HEK293 (cell line): ENCODE data around the gene PRSS23.

Experiments used
- CTCF ChIA-PET: fragments of 350-600 bp; formaldehyde crosslinking; extraction: SDS; loops from one replicate; lab custom pipeline; 2021; ENCODE audit warnings: antibody characterized with exemption; lab: Yijun Ruan, JAX
- POLR2A ChIA-PET: fragments of 300-600 bp; formaldehyde crosslinking; extraction: SDS; loops from one replicate; lab custom pipeline; 2020; ENCODE audit warnings: antibody characterized with exemption, inconsistent platforms; lab: Yijun Ruan, JAX
- H3K27ac ChIP-seq: fragments of 200-500 bp; sonication (Bioruptor generic); 2 replicates; pipeline ENCODE4 v1.5.1; 2014; ENCODE audit warnings: low read depth, low read length, control low read depth, inconsistent platforms; ENCODE audit errors: extremely low read depth
- H3K36me3 ChIP-seq, 2 experiments: fragments of 200-500 bp in 1 of 2; sonication (Bioruptor generic) in 1 of 2; 1 replicate in 1 of 2; 2 replicates in 1 of 2; pipeline ENCODE4 v1.5.1; 2014 to 2017; ENCODE audit warnings: inconsistent platforms in 2 of 2, low read length in 2 of 2; ENCODE audit not compliant: control insufficient read depth in 2 of 2, insufficient read depth in 1 of 2
- H3K4me1 ChIP-seq: fragments of 200-500 bp; sonication (Bioruptor generic); 2 replicates; pipeline ENCODE4 v1.5.1; 2014; ENCODE audit warnings: mild to moderate bottlenecking, low read length, inconsistent platforms; ENCODE audit not compliant: control insufficient read depth, insufficient read depth
- H3K4me3 ChIP-seq: 2 replicates; pipeline ENCODE4 v1.5.1; 2011; ENCODE audit warnings: low read depth, mild to moderate bottlenecking, control low read depth, low read length, moderate library complexity
- H3K9me3 ChIP-seq: fragments of 200-500 bp; sonication (Bioruptor generic); 2 replicates; pipeline ENCODE4 v1.5.1; 2014; ENCODE audit warnings: low read depth, low read length, inconsistent platforms; ENCODE audit not compliant: control insufficient read depth, insufficient read depth
- ATF2 ChIP-seq: fragments of 450-650 bp; formaldehyde crosslinking; IDR thresholded peaks from 2 replicates; pipeline ENCODE4 v1.5.1; 2016; ENCODE audit warnings: missing biosample characterization, missing genetic modification characterization, low read depth
- BCL11B ChIP-seq: fragments of 450-650 bp; formaldehyde crosslinking; IDR thresholded peaks from 2 replicates; pipeline ENCODE4 v1.5.1; 2016; ENCODE audit warnings: low read depth, missing biosample characterization, missing genetic modification characterization
- FEZF1 ChIP-seq: fragments of 450-650 bp; formaldehyde crosslinking; IDR thresholded peaks from 2 replicates; pipeline ENCODE4 v1.5.1; 2016; ENCODE audit warnings: missing biosample characterization, missing genetic modification characterization
- GLI2 ChIP-seq: fragments of 450-650 bp; formaldehyde crosslinking; IDR thresholded peaks from 2 replicates; pipeline ENCODE4; 2017; ENCODE audit warnings: missing biosample characterization, missing genetic modification characterization, low read depth, borderline replicate concordance
- HOXD13 ChIP-seq: sonication (generic); formaldehyde crosslinking; IDR thresholded peaks from 2 replicates; pipeline ENCODE4 v1.8.0; 2022; ENCODE audit warnings: missing genetic modification reagents, borderline replicate concordance
- PRDM1 ChIP-seq: fragments of 450-650 bp; formaldehyde crosslinking; IDR thresholded peaks from 2 replicates; pipeline ENCODE4; 2016; ENCODE audit warnings: missing biosample characterization, missing genetic modification characterization
- PRDM10 ChIP-seq: fragments of 450-650 bp; formaldehyde crosslinking; IDR thresholded peaks from 2 replicates; pipeline ENCODE4 v1.5.1; 2016; ENCODE audit warnings: missing biosample characterization, missing genetic modification characterization
- SETDB1 ChIP-seq: IDR thresholded peaks from one replicate; pipeline ENCODE4 v1.6.1; 2017; ENCODE audit warnings: mild to moderate bottlenecking, low read length, moderate library complexity, mixed read lengths; ENCODE audit not compliant: insufficient read length
- ZBTB20 ChIP-seq: fragments of 450-650 bp; formaldehyde crosslinking; IDR thresholded peaks from 2 replicates; pipeline ENCODE4 v1.5.1; 2016; ENCODE audit warnings: missing biosample characterization, missing genetic modification characterization
- ZEB2 ChIP-seq: fragments of 450-650 bp; formaldehyde crosslinking; IDR thresholded peaks from 2 replicates; pipeline ENCODE4 v1.5.1; 2016; ENCODE audit warnings: missing biosample characterization, missing genetic modification characterization
- ZNF146 ChIP-seq: fragments of 450-650 bp; formaldehyde crosslinking; IDR thresholded peaks from 2 replicates; pipeline ENCODE4 v1.5.1; 2016; ENCODE audit warnings: missing biosample characterization, missing genetic modification characterization
- ZNF202 ChIP-seq: fragments of 450-650 bp; formaldehyde crosslinking; IDR thresholded peaks from 2 replicates; pipeline ENCODE4 v1.5.1; 2016; ENCODE audit warnings: missing biosample characterization, missing genetic modification characterization, borderline replicate concordance
- ZNF221 ChIP-seq: fragments of 450-650 bp; formaldehyde crosslinking; IDR thresholded peaks from 2 replicates; pipeline ENCODE4 v1.5.1; 2017; ENCODE audit warnings: missing biosample characterization, missing genetic modification characterization, borderline replicate concordance
- ZNF280C ChIP-seq: fragments of 450-650 bp; formaldehyde crosslinking; IDR thresholded peaks from 2 replicates; pipeline ENCODE4 v1.5.1; 2016; ENCODE audit warnings: missing biosample characterization, missing genetic modification characterization
- ZNF354C ChIP-seq: fragments of 450-650 bp; formaldehyde crosslinking; IDR thresholded peaks from 2 replicates; pipeline ENCODE4 v1.5.1; 2016; ENCODE audit warnings: missing biosample characterization, missing genetic modification characterization, low read depth, borderline replicate concordance
- ZNF426 ChIP-seq: fragments of 450-650 bp; formaldehyde crosslinking; IDR thresholded peaks from 2 replicates; pipeline ENCODE4 v1.5.1; 2017; ENCODE audit warnings: missing biosample characterization, missing genetic modification characterization, mild to moderate bottlenecking, inconsistent platforms, moderate library complexity
- ZNF513 ChIP-seq: fragments of 450-650 bp; IDR thresholded peaks from 2 replicates; pipeline ENCODE4 v1.5.1; 2018; ENCODE audit warnings: missing biosample characterization, missing genetic modification characterization
- ZNF544 ChIP-seq: fragments of 450-650 bp; formaldehyde crosslinking; IDR thresholded peaks from 2 replicates; pipeline ENCODE4 v1.5.0; 2017; ENCODE audit warnings: missing biosample characterization, missing genetic modification characterization
- ZNF548 ChIP-seq: fragments of 450-650 bp; formaldehyde crosslinking; IDR thresholded peaks from 2 replicates; pipeline ENCODE4 v1.5.1; 2016; ENCODE audit warnings: missing biosample characterization, missing genetic modification characterization
- ZNF580 ChIP-seq: fragments of 450-650 bp; formaldehyde crosslinking; IDR thresholded peaks from 2 replicates; pipeline ENCODE4 v1.5.1; 2016; ENCODE audit warnings: missing biosample characterization, missing genetic modification characterization
- ZNF626 ChIP-seq: fragments of 450-650 bp; sonication (Bioruptor Pico); formaldehyde crosslinking; IDR thresholded peaks from 2 replicates; pipeline ENCODE4 v1.5.1; 2018; ENCODE audit warnings: missing biosample characterization, missing genetic modification characterization, inconsistent platforms
- ZSCAN4 ChIP-seq: fragments of 450-650 bp; formaldehyde crosslinking; IDR thresholded peaks from 2 replicates; pipeline ENCODE4 v1.5.1; 2017; ENCODE audit warnings: missing biosample characterization, missing genetic modification characterization

PRSS23 gene

GRCh38 chr11:86809561-86809960, 9.2 kb downstream of the PRSS23 start:
- Histone ChIP-seq H3K4me1 (no peaks in the 10 kb centered on the region), H3K4me3 (no peak overlapping the region), H3K9me3 (no peaks in the 10 kb centered on the region), H3K36me3 (peaks cover 0 to 22% of the 10 kb centered on the region in 2 experiments; a peak in 1 of 3 replicates), H3K27ac (no peak overlapping the region)
- ChIA-PET CTCF (interaction anchor here (0.6 to 0.9 kb wide), 2 partner anchors 201 to 948 kb away, joined by 3 read pairs; no protein-coding TSS in a partner anchor), POLR2A (interaction anchor here (0.6 to 3.4 kb wide), 2 partner anchors 9 to 309 kb away, joined by 3 to 10 read pairs; partner anchors contain the start of gene PRSS23)
- TF ChIP-seq ZNF221 (tag by site-specific recombination) (no peak), PRDM1 (tag by site-specific recombination) (no peak), BCL11B (tag by site-specific recombination) (no peak), FEZF1 (no peak), ZNF548 (tag by site-specific recombination) (no peak), PRDM10 (tag by site-specific recombination) (no peak), ATF2 (tag by site-specific recombination) (no peak), ZBTB20 (tag by site-specific recombination) (no peak), ZNF580 (tag by site-specific recombination) (no peak), ZSCAN4 (no peak)

- Histone ChIP-seq H3K9me3 (no peaks in the 10 kb centered on the region), H3K4me3 (no peak overlapping the region), H3K4me1 (no peaks in the 10 kb centered on the region), H3K36me3 (peaks cover 0 to 22% of the 10 kb centered on the region in 2 experiments; a peak in 1 of 3 replicates), H3K27ac (no peak overlapping the region)
- ChIA-PET POLR2A (interaction anchor here (3.4 kb wide), 1 partner anchor 10 kb away, joined by 10 read pairs; the partner anchor contains the start of gene PRSS23), CTCF (interaction anchor here (0.6 kb wide), 2 partner anchors 205 to 949 kb away, joined by 3 read pairs; no protein-coding TSS in a partner anchor)
- TF ChIP-seq ZNF202 (tag by site-specific recombination) (no peak), ZNF354C (tag by site-specific recombination) (no peak), ZNF426 (tag by site-specific recombination) (no peak), SETDB1 (no peak), ZNF626 (tag by site-specific recombination) (no peak), HOXD13 (CRISPR knock-in tag) (no peak), FEZF1 (no peak), ZEB2 (tag by site-specific recombination) (no peak), ZNF513 (tag by site-specific recombination) (no peak), ATF2 (tag by site-specific recombination) (no peak), ZNF280C (no peak), GLI2 (tag by site-specific recombination) (no peak), ZNF221 (tag by site-specific recombination) (no peak), ZNF544 (tag by site-specific recombination) (no peak), ZNF146 (tag by site-specific recombination) (no peak)
These were observed 9.9 kb downstream of the PRSS23 start for GRCh38 chr11:86810288-86810687.
